EL (cell line): ENCODE results near the gene TMEM59L.
"Not testable (repeated sequence)": the region's sequence is repeated elsewhere in the genome, so short reads cannot be mapped to it uniquely, and the experiment has no call there.

ENCODE experiments used
- DNase-seq: peaks from one replicate; pipeline ENCODE4 v3.0.0-alpha.2; 2016

The TMEM59L gene

GRCh38 chr19:18594096-18594823 is 18.4 kb upstream of the TMEM59L start:
- peak; percentile 73 for DNase-seq

- no peak for DNase-seq
Measured at GRCh38 chr19:18594824-18595373, 17.8 kb upstream of the TMEM59L start.

DNA sequence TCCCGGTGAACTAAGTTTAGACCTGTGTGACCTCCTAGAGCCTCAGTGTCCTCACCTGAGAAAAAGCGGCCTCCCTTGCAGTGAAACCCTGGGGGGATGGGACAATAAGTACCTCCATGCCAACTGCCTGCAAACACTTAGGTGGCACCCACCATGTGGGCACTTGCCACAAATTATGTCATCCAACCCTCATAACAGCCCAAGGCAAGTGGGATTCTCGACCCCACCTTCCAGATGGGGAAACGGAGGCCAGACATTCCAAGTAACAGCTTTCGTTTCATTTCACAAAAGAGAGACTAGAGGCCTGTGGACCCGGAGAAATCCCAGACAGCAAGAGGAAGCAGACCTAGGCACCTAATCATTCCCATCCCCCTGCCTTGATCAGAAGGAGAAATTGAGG is 17.2 kb upstream of the TMEM59L start:
- no peak for DNase-seq

- DNase-seq: peak; percentile 20
Measured at GRCh38 chr19:18596752-18597157, 15.9 kb upstream of the TMEM59L start.

- DNase-seq: no peak
Measured at GRCh38 chr19:18597809-18598660, 14.6 kb upstream of the TMEM59L start.

DNA sequence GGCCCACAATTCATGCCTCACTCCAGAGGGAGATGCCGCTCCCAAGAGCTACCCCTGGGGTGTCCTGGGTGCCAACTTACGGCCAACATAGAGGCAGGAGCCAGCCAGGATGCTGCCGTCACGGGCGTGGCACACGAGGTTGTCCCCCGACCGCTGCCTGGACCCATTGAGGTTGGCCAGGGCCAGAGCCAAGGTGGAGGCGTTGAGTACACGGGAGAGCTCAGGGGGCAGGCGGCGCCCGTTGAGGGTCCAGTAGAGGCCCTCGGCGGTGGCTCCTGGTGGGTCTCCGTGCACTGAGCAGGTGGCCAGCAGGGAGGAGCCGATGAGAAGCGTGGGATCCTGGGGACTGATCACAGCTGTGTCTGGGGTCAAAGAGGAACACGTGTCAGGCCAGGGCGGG is 13.2 kb upstream of the TMEM59L start:
- no peak for DNase-seq

DNA sequence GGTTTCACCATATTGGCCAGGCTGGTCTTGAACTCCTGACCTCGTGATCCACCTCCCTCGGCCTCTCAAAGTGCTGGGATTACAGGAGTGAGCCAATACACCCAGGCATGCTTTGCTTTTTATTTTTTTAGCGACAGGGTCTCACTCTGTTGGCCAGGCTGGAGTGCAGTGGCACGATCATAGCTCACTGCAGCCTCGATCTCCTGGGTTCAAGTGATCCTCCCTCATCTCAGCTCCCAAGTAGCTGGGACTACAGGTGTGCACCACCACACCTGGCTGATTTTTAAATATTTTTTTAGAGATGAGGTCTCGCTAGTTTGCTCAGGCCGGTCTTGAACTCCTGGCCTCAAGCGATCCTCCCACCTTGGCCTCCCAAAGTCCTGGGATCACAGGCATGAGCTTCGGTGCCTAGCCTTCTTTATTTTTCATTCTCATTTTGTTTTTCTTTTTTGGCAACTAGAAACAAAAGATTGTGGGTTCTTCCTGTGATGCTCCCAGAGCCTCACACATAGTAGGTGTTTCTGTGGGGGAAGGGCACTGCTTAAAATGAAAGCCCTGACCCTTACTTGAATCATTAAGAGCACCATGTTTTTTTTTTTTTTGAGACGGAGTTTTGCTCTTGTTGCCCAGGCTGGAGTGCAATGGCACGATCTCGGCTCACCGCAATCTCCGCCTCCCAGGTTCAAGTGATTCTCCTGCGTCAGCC is 11.8 kb upstream of the TMEM59L start:
- DNase-seq: not testable (repeated sequence)

GRCh38 chr19:18601875-18602274 is 10.8 kb upstream of the TMEM59L start:
- DNase-seq: no peak

- DNase-seq: no peak
Measured at GRCh38 chr19:18603255-18603957, 9.3 kb upstream of the TMEM59L start.

GRCh38 chr19:18603958-18604819 is 8.5 kb upstream of the TMEM59L start:
- DNase-seq: no peak

GRCh38 chr19:18604820-18605159 is 7.9 kb upstream of the TMEM59L start:
- no peak for DNase-seq

GRCh38 chr19:18605196-18605545 is 7.5 kb upstream of the TMEM59L start:
- DNase-seq: no peak

- DNase-seq: no peak
Measured at GRCh38 chr19:18605546-18606280, 7.0 kb upstream of the TMEM59L start.

DNA sequence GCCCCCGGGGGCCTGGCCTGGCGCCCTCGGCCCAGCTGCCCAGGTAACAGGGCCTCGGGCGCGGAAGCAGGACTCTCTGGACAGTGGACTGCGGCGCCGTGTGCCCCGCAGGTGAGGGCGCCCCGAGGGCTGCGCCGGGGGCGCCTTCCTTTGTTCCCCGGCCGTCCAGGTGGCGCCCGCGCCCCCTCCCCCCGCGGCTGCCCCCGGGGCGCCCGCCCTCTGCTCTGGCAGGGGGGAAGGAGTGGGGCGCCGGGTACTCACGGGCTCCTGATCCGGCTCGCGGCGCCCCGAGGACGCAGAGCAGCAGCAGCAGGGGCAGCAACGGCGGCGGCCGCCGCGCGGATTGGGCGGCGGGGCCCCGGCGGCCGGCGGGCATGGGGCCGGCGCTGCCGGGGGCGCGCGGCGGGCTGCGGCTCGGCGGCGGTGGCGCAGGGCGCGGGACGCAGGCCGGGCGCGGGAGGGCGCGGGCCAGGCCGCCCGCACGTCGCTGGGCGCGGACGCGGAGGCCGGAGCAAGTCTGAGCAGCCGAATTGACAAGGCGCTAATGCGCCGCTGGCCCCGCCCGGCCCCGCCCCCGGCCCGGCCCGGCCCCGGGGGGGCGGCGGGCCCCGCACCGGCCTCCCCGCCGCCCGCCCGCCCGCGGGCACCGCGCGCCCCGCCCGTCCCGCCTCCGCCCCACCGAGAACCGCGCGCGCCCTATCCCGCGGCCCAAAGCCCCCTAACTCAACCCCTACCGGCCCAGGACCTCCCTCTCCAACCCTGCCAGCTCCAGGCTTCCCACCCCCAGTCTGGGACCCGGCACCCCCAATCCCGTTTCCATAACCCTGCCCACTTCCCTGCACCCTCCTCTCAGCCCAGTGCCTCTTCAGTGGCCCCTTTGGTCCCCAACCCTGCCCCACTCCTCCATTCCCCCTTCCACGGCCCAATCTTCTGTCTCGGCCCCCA is 6.1 kb upstream of the TMEM59L start, which contains the start of gene CRLF1:
CRLF1 (minus strand) TSS at position 519 of the 945 bp plus-strand sequence; CDS start at position 376, 143 bp downstream.
- no peak for DNase-seq

GRCh38 chr19:18607226-18608101 is 5.2 kb upstream of the TMEM59L start:
- no peak for DNase-seq

GRCh38 chr19:18608102-18608804 is 4.4 kb upstream of the TMEM59L start:
- DNase-seq: no peak

- no peak for DNase-seq
Measured at GRCh38 chr19:18608805-18609716, 3.6 kb upstream of the TMEM59L start.
